NCI-H1092 treated with DMSO at 0.1 percent for 48 hours (cell line): ENCODE results near the gene ZDHHC14.
A peak's percentile ranks its signal among the peaks of the same experiment; 100 is the strongest.

ENCODE experiments used
- DNase-seq: peaks from one replicate; lab custom pipeline; 2025; lab: John Stamatoyannopoulos, UW

ZDHHC14 gene

GRCh38 chr6:157627195-157627966 is 246.4 kb downstream of the ZDHHC14 start:
- no peak for DNase-seq

DNA sequence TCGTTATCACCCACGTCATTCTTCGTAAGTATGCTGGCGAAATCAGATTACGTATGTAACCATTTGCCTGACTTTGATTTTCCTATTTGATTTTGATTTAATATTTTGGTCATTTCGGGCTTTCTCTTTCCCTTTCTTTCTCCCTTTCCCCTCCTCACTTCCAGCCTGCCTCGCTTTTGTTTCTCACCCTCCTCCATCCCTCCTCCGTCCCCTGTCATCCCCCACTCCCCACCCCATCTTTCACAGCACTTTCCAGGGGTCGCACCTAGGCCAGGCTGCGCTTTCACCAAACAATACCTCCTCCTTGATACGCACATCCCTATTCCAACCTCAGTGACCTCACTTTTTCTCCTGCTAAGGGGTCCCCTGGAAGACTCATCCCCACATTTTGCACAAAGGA is 247.5 kb downstream of the ZDHHC14 start:
- no peak for DNase-seq

GRCh38 chr6:157629220-157629619 is 248.2 kb downstream of the ZDHHC14 start:
- DNase-seq: no peak

DNA sequence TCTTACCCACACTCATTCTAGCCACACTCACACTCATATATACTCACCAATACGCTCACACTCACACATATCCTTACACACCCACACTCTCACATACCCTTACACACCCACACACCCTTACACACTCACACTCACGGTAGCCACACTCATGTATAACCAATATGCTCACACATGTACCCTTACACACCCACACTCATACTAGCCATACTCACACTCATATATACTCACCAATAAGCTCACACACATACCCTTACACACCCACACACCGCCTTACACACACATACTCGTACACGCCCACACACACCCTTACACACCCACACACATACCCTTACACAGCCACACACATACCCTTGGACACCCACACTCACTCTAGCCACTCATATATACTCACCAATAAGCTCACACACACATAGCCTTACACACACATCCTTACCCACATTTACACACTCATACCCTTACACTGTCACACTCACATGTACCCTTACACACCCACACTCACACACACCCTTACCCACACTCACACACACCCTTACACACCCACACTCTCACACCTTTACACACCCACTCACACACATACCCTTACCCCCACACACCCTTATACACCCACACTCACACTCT is 249.6 kb downstream of the ZDHHC14 start:
- DNase-seq: no peak

GRCh38 chr6:157631412-157631811 is 250.4 kb downstream of the ZDHHC14 start:
- peak; percentile 20 for DNase-seq

GRCh38 chr6:157631838-157632614 is 251.0 kb downstream of the ZDHHC14 start:
- no peak for DNase-seq

DNA sequence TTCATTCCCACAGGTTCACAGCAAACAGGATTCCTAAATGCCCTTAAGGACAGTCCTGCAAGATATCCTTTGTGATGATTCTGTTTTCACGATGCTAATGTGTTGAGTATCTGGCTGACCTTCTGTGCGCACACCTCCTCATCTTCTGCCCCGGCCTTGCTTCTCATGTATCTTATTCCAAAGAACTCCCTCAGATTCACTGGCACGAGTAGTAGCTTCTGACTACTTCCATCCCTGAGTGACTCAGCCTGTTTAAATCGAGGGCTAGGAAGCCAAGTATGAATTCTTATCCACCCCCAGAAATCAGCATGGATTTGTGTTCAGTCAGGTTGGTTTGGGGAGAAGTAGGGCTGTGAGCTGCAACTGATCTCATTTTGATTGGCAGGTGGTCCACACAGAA is 251.8 kb downstream of the ZDHHC14 start:
- no peak for DNase-seq

DNA sequence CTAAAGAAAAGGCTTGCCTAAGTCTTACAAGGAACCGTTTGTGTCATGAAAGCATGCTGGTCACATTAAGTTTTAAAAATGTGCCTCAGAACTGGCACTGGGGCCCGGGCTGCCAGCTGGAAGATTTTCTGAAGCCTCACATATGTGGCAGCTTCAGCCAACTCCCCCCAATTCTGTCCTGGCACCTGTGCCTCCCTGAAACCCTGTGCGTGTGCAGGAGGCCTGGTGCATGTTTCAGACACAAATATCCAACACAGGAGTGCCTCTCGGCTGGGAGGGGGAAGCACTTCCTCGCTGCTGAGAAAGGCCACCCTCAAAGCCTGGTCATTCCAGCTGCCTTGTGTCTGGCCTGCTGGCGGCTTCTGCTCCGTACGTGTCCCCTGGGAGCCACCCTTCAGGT is 253.6 kb downstream of the ZDHHC14 start:
- DNase-seq: no peak

- DNase-seq: no peak
Observed at GRCh38 chr6:157635388-157636244, 254.6 kb downstream of the ZDHHC14 start.

DNA sequence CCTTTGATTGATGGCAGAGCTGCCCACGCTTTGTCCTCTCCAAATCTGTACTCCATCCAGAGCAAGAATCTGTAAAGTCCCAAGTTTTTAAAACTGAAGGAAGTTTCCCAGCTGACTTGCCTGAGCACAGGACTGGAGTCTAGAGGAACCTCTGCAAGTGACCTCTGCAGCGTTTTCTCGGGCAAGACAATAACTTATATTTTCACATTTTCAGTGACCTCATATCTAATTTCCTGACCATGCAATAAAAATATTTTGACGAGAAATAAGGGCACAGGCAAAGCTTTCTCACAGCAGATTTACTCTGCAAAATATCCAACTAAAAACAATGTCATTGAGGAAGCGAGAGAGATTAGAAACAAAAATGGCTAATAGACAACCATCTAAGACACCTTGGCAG is 256.5 kb downstream of the ZDHHC14 start:
- no peak for DNase-seq

GRCh38 chr6:157637941-157638662 is 257.1 kb downstream of the ZDHHC14 start:
- no peak for DNase-seq

DNA sequence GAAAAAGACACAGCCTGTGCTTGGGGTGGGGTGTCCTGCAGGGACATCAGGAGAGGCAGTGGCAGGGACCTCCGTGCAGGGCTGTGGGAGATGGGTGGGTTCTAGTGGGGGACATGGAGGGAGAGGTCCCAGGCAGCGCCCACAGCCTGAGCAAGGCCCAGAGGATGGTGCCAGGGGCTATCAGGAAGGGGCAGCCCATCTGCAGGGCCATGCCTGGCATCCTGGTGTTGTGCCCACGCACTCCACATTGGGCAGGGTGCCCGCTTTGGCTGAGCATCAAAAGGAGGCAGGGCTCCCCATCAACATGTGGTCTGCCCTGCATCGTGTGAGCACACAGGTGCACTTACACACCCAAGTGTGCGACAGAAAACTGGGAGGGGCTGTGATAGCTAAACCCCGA is 257.8 kb downstream of the ZDHHC14 start:
- no peak for DNase-seq

DNA sequence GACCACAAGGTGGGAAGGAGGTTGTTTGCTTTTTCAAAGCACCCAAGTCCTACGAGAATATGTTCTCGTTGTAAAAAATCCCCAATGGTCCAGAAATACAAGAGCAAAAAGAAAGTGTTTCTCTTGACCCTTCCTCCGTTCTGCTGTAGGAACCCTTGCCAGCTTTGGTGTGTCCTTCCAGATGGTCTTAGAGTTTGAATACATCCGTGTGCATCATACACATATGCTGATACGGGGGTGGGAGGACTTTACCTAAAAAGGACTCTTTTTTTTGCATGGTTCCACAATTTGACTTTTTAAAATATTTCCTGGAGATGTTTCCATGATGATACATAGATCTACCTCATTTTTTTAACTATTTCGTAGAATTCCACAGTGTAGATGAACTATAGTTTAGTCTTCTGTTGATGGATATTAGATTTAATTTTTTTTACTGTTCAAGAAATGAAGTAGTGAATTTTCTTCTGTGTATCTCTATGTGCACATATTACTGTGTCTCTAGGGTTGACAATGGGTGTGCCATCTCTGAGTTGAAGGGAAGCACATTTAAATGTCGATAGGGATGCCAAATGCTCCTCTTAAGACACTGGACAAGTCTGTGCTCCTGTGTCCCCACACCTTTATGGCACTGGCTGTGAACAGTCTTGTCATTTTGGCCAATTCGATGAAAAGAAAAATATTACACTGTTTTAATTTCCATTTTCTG is 259.9 kb downstream of the ZDHHC14 start:
- DNase-seq: no peak

- no peak for DNase-seq
Observed at GRCh38 chr6:157641837-157642236, 260.8 kb downstream of the ZDHHC14 start.

- no peak for DNase-seq
Observed at GRCh38 chr6:157642736-157643135, 261.7 kb downstream of the ZDHHC14 start.

DNA sequence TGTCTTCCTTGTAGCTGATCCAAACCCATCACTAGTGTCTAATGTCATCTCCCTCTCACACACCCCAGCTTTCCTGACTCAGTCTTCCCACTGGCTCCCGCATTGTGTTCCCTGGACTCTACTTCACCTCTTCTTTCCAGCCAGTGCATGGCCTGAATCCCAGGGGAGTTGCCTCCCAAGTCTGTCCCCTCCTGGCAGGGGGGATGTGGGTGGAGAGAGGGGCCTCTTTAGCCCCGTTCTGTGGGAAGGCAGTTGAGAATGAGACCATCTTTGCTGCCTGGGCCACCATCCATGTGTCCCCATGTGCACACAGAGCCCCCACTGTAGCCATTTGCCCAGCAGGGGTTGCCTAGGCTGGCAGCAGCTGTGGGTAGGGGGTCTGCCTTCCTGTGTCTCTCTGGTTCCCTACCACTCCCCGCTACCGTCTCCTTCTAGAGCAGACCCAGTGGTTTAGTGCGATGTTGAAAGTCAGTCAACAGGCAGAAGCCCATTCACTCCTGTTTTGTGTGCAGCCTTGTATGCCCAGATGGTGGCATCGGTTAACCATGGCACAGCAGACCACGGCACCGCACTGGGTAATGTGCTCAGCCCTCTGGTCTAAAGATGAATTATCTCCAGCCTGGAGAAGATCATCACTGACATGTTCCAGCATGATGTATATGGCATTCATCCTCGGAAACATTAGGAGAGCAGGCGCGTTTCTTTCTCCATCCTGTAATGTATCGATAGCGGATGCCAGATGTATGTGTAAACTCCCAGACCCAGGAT is 263.2 kb downstream of the ZDHHC14 start:
- DNase-seq: no peak

- peak; percentile 16 for DNase-seq
Observed at GRCh38 chr6:157645201-157645795, 264.3 kb downstream of the ZDHHC14 start.

GRCh38 chr6:157646012-157646411 is 265.0 kb downstream of the ZDHHC14 start:
- no peak for DNase-seq

DNA sequence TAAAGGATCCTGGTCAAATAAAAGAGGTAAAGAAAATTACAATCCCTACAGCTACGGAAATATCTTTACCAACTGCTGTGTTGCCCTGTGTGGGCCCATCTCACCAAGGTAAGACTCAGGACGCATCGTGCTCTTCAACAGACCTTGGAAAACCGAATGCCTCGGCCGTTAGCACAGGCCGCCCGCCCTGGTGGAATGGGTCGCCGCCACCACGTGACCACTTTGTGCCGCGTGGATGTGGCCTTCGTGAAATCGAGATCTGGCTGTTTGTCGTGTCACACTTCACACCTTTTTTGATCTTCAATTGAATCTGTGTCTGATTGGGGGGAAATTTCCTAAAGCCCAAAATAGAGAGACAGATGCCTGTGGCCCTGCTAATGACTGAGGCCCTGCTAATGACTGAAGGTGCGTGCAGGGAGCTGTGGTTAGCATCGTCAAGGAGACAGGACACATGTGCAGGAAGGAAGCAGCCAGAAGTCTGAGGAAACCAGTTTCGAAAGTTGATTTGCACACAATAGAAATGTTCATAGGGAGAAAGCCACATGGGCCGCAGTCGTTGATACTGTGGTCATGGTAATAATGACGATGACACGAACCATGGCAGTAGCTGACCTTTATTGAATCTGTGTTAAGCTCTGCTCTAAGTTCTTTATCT is 266.4 kb downstream of the ZDHHC14 start:
- no peak for DNase-seq
